Liver (tissue), 9 donors: Measurements from ENCODE around the gene SLC29A3. TPM values are rescaled to one million over a fixed set of nuclear protein-coding genes. Genes with fewer than 3 reads are reported as not detected.
A peak's percentile ranks its signal among the peaks of the same experiment; 100 is the strongest.

Experiments used
- DNase-seq: peaks from one replicate; pipeline ENCODE4 v3.0.0-alpha.2; 2017; ENCODE audit warnings: low spot score
- H3K27ac ChIP-seq, 2 donors: one replicate each; pipeline ENCODE4 v1.7.0; 2013; ENCODE audit warnings: inconsistent platforms in 2 of 2, low read length in 2 of 2, control low read depth in 1 of 2, low read depth in 1 of 2, mild to moderate bottlenecking in 1 of 2
- H3K27me3 ChIP-seq, 4 donors: one replicate each; pipeline versions ENCODE4 v1.6.1 to v1.7.0; 2013; ENCODE audit warnings: low read length in 3 of 4, inconsistent platforms in 1 of 4, mild to moderate bottlenecking in 1 of 4, moderate library complexity in 1 of 4; ENCODE audit not compliant: control insufficient read depth in 4 of 4, insufficient read depth in 4 of 4
- H3K36me3 ChIP-seq, 4 donors: one replicate each; pipeline versions ENCODE4 v1.6.1 to v1.7.0; 2013; ENCODE audit warnings: low read length in 3 of 4, mild to moderate bottlenecking in 3 of 4, low read depth in 1 of 4, moderate library complexity in 1 of 4; ENCODE audit not compliant: control insufficient read depth in 4 of 4, insufficient read depth in 3 of 4
- H3K4me1 ChIP-seq, 4 donors: one replicate each; pipeline versions ENCODE4 v1.6.1 to v1.7.0; 2013; ENCODE audit warnings: low read length in 3 of 4, mild to moderate bottlenecking in 3 of 4, moderate library complexity in 1 of 4; ENCODE audit not compliant: control insufficient read depth in 4 of 4, insufficient read depth in 4 of 4
- H3K4me3 ChIP-seq, 3 donors: one replicate each; pipeline versions ENCODE4 v1.6.1 to v1.7.0; 2013; ENCODE audit warnings: low read length in 3 of 3, control low read depth in 1 of 3, low read depth in 1 of 3, mild to moderate bottlenecking in 1 of 3
- H3K9ac ChIP-seq, 2 donors: one replicate each; pipeline ENCODE4 v1.7.0; 2013; ENCODE audit warnings: low read length in 2 of 2, mild to moderate bottlenecking in 2 of 2, moderate library complexity in 2 of 2, control low read depth in 1 of 2, low read depth in 1 of 2
- H3K9me3 ChIP-seq, 4 donors: one replicate each; pipeline versions ENCODE4 v1.6.1 to v1.7.0; 2013; ENCODE audit warnings: low read length in 3 of 4; ENCODE audit not compliant: control insufficient read depth in 4 of 4
- CTCF ChIP-seq: fragments of 150-350 bp; IDR thresholded peaks from 2 replicates; pipeline ENCODE4 v1.5.1; 2017; ENCODE audit warnings: improper control_type of control experiment, low read depth, low read length; ENCODE audit not compliant: missing input control
- EGR1 ChIP-seq, 2 donors: IDR thresholded peaks; 2 replicates each; pipeline ENCODE4 v1.6.1; 2016 to 2018; ENCODE audit warnings: antibody characterized with exemption in 2 of 2, low read depth in 2 of 2
- FOXA1 ChIP-seq: IDR thresholded peaks from 2 replicates; pipeline ENCODE4 v1.6.1; 2016; ENCODE audit warnings: antibody characterized with exemption
- FOXA2 ChIP-seq: IDR thresholded peaks from 2 replicates; pipeline ENCODE4 v1.6.1; 2016; ENCODE audit warnings: antibody characterized with exemption
- GABPA ChIP-seq, 2 donors: IDR thresholded peaks in 1 of 2; conservative IDR thresholded peaks in 1 of 2; 2 replicates each; pipeline ENCODE4 v1.6.1; 2016; ENCODE audit warnings: antibody characterized with exemption in 2 of 2, mild to moderate bottlenecking in 1 of 2, moderate library complexity in 1 of 2
- HNF4A ChIP-seq, 2 donors: conservative IDR thresholded peaks; 2 replicates each; pipeline ENCODE4 v1.6.1; 2016; ENCODE audit warnings: antibody characterized with exemption in 2 of 2, mild to moderate bottlenecking in 2 of 2
- HNF4G ChIP-seq: IDR thresholded peaks from 2 replicates; pipeline ENCODE4 v1.6.1; 2016; ENCODE audit warnings: antibody characterized with exemption
- JUND ChIP-seq, 2 donors: IDR thresholded peaks; 2 replicates each; pipeline ENCODE4 v1.6.1; 2016; ENCODE audit warnings: antibody characterized with exemption in 2 of 2
- MAX ChIP-seq: IDR thresholded peaks from 2 replicates; pipeline ENCODE4 v1.6.1; 2016; ENCODE audit warnings: antibody characterized with exemption
- NR2F2 ChIP-seq: IDR thresholded peaks from 2 replicates; pipeline ENCODE4 v1.6.1; 2016; ENCODE audit warnings: antibody characterized with exemption
- RAD21 ChIP-seq, 2 donors: IDR thresholded peaks; 2 replicates each; pipeline ENCODE4 v1.6.1; 2016; ENCODE audit warnings: antibody characterized with exemption in 2 of 2, mild to moderate bottlenecking in 2 of 2
- REST ChIP-seq: IDR thresholded peaks from 2 replicates; pipeline ENCODE4 v1.6.1; 2016; ENCODE audit warnings: antibody characterized with exemption, mild to moderate bottlenecking
- RXRA ChIP-seq, 2 donors: IDR thresholded peaks; 2 replicates each; pipeline ENCODE4 v1.6.1; 2017 to 2018; ENCODE audit warnings: antibody characterized with exemption in 2 of 2, mild to moderate bottlenecking in 1 of 2
- SP1 ChIP-seq: IDR thresholded peaks from 2 replicates; pipeline ENCODE4 v1.6.1; 2018; ENCODE audit warnings: antibody characterized with exemption, mild to moderate bottlenecking
- TAF1 ChIP-seq: conservative IDR thresholded peaks from 2 replicates; pipeline ENCODE4 v1.6.1; 2016; ENCODE audit warnings: antibody characterized with exemption, mild to moderate bottlenecking
- YY1 ChIP-seq: IDR thresholded peaks from 2 replicates; pipeline ENCODE4 v1.6.1; 2016; ENCODE audit warnings: antibody characterized with exemption, mild to moderate bottlenecking
- WGBS: extraction: QIAGEN DNeasy Blood & Tissue Kit; methylation state at CpG from one replicate; pipeline ENCODE4 v1.1.7; 2013; 5-methylcytosine and 5-hydroxymethylcytosine counted together
- polyA plus RNA-seq, 2 donors: library from polyadenylated mRNA; stranded (reverse) in 1 of 2; unstranded in 1 of 2; fragments of 200-250 nt in 1 of 2; fragments of >200 nt in 1 of 2; fragmentation: Nextera tagmentation in 1 of 2; extraction: Ambion mirVana in 1 of 2; gene quantifications; one replicate each; pipeline versions ENCODE4 v1.2.1 to v1.2.3, GENCODE V29; 2013 to 2015
- total RNA-seq, 2 donors: library from RNA; depleted of rRNA; stranded (reverse); fragments of >200 nt; gene quantifications; one replicate each; pipeline ENCODE4 v1.2.3, GENCODE V29; 2014
- TF ChIP-seq, protein P1 (sequence below): IDR thresholded peaks from 2 replicates; pipeline ENCODE4 v1.6.1; 2016; ENCODE audit warnings: antibody characterized with exemption
- TF ChIP-seq, protein P2 (sequence below): IDR thresholded peaks from 2 replicates; pipeline ENCODE4 v1.6.1; 2016; ENCODE audit warnings: antibody characterized with exemption
- donor health status: healthy.
- donor health status: healthy.
- donor health status: healthy.
- donor health status: healthy.
- donor health status: healthy.

The SLC29A3 gene
- total and polyA plus RNA-seq, 4 donors: 3.1 to 11.9 (median 5.3) TPM

- TF ChIP-seq GABPA (IDR thresholded peaks at IDR 0.05 in 1 of 2, conservative IDR thresholded peaks at IDR 0.05 in 1 of 2) (peak in 1 of 2 donors; percentile 67), JUND (IDR thresholded peaks at IDR 0.05) (peak in 1 of 2 donors; percentile 48), MAX (peak; percentile 98), NR2F2 (no peak), FOXA2 (peak; percentile 80), HNF4G (no peak), FOXA1 (peak; percentile 87)
Measured at GRCh38 chr10:71347587-71348395, 28.7 kb downstream of the SLC29A3 start (continued).

GRCh38 chr10:71348850-71349249 lies 29.8 kb downstream of the SLC29A3 start:
- Histone ChIP-seq H3K36me3 (no peaks in the 10 kb centered on the region), H3K9ac (no peak overlapping the region), H3K27ac (no peak overlapping the region), H3K4me1 (peaks cover 20 to 50% (median 36%) of the 10 kb centered on the region in 4 donors), H3K4me3 (no peak overlapping the region), H3K9me3 (no peaks in the 10 kb centered on the region), H3K27me3 (no peaks in the 10 kb centered on the region)
- TF ChIP-seq, protein P1, sequence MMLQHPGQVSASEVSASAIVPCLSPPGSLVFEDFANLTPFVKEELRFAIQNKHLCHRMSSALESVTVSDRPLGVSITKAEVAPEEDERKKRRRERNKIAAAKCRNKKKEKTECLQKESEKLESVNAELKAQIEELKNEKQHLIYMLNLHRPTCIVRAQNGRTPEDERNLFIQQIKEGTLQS: no peak
- TF ChIP-seq REST: no peak
- TF ChIP-seq HNF4G: no peak
- no peak for TF ChIP-seq CTCF
- no peak for TF ChIP-seq YY1
- TF ChIP-seq TAF1: no peak
- TF ChIP-seq FOXA1: no peak
- no peak for TF ChIP-seq HNF4A (conservative IDR thresholded peaks at IDR 0.05)
- TF ChIP-seq, protein P2, sequence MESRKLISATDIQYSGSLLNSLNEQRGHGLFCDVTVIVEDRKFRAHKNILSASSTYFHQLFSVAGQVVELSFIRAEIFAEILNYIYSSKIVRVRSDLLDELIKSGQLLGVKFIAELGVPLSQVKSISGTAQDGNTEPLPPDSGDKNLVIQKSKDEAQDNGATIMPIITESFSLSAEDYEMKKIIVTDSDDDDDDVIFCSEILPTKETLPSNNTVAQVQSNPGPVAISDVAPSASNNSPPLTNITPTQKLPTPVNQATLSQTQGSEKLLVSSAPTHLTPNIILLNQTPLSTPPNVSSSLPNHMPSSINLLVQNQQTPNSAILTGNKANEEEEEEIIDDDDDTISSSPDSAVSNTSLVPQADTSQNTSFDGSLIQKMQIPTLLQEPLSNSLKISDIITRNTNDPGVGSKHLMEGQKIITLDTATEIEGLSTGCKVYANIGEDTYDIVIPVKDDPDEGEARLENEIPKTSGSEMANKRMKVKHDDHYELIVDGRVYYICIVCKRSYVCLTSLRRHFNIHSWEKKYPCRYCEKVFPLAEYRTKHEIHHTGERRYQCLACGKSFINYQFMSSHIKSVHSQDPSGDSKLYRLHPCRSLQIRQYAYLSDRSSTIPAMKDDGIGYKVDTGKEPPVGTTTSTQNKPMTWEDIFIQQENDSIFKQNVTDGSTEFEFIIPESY: no peak
- no peak for TF ChIP-seq GABPA (IDR thresholded peaks at IDR 0.05 in 1 of 2, conservative IDR thresholded peaks at IDR 0.05 in 1 of 2)
- no peak for TF ChIP-seq EGR1 (IDR thresholded peaks at IDR 0.05; ENCODE audit: low read depth in 2 of 2)
- no peak for TF ChIP-seq NR2F2
- no peak for TF ChIP-seq RAD21 (IDR thresholded peaks at IDR 0.05)
- no peak for TF ChIP-seq MAX
- no peak for TF ChIP-seq JUND (IDR thresholded peaks at IDR 0.05)
- TF ChIP-seq RXRA (IDR thresholded peaks at IDR 0.05): no peak
- no peak for TF ChIP-seq SP1
- TF ChIP-seq FOXA2: no peak
- DNase-seq: no peak
- WGBS: 95% methylated on average over 1 of the region's 1 CpG
